Activated T-cell treated with anti-CD3 and anti-CD28 coated beads for 24 hours (primary cell): ENCODE data around the gene KLHL30.
"Not testable (repeated sequence)": the region's sequence is repeated elsewhere in the genome, so short reads cannot be mapped to it uniquely, and the experiment has no call there.

Source experiments
- DNase-seq: peaks from one replicate; pipeline ENCODE4 v3.0.0-alpha.2; 2020; ENCODE audit warnings: low read depth

The KLHL30 gene

GRCh38 chr2:238163481-238164198, 25.2 kb downstream of the KLHL30 start:
- no peak for DNase-seq

GRCh38 chr2:238164906-238165287, 26.4 kb downstream of the KLHL30 start:
- no peak for DNase-seq

GRCh38 chr2:238165288-238165921, 26.9 kb downstream of the KLHL30 start:
- DNase-seq = no peak

- DNase-seq = no peak
These were observed 28.2 kb downstream of the KLHL30 start for GRCh38 chr2:238166391-238167343.

- DNase-seq = no peak
These were observed 28.9 kb downstream of the KLHL30 start for GRCh38 chr2:238167344-238167715.

DNA sequence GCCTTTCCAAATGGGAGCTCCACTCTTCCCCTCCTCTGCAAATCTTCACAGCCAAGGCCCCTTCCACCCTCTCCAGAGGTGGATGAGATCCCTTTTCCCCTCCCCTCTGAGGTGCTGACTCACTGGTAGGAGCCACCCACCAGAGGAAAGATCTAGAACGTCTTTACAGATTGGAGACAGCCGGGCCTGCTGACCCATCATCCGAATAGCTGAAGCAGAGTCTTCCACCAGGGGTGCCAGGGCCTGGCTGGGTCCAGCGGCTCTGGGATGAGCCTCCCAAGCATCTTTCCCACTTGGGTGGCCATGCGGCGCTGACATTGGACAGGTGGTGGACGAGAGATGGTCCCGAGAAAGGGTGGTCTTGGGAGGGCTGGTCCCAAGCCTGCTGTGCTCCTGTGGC, 29.3 kb downstream of the KLHL30 start:
- DNase-seq = no peak

DNA sequence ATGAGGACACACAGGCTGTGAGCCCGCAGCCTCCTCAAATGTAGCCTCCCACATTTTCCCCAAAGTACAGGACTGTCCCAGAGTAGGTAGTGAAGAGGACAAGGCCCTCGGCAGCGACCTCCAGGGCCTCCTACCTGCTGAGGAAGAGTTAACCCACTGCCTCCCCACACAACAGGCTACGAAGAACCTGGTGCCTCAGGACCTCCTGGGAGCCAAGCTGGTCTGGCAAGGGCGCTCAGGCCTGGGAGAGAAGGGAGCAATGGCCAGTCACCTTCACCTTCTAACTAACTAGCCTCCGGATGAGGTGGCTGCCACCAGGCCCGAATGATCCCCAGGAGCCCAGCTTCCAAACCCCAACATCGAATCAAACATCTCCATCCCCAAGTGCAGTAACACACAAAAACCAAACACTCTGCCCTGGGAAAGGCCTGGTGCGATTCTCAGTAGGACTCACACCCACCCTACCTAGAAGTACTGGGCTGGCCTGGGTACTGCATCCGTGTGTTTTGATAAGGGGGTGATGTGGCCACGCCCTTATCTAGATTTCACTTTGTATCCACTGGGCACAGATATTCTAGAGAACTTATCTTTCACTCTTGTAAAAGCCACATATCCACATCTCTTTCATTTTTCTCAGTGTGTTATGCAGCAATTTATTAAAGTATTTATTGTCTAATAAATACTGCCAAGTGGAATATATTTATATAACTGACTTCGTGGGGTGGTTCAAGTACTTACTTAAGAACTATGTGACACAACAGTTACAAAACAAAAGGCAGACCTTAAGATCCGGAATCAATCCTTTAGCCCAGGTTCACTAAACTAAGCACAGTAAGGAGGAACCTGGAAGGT, 30.0 kb downstream of the KLHL30 start:
- no peak for DNase-seq

- no peak for DNase-seq
These were observed 30.7 kb downstream of the KLHL30 start for GRCh38 chr2:238169048-238169707.

DNA sequence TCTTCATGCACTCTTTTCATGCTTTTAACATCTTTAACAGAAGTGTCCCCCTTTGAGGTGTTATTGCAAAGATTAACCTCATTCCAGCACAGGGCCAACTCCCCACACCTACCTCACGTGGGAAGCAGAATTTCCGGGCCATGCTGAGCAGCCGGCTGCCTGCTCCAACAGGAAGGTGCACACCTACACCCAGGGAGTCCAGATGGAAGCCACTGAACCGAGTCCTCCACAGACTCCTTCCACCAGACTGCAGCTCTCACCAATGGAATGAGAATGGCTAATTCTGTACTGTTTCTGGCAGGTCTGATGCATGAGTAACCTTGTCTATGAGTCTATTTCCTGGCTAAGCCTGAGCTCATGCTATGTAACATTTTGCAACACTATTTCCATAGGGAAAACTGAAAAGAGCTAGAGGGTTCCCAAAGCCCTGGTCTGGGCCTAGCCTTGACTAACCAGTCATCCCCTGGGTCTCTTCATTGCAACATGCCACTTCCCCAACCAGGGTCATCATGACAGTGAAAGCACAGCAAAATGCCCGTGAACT, 31.3 kb downstream of the KLHL30 start:
- no peak for DNase-seq

GRCh38 chr2:238170386-238171071, 32.1 kb downstream of the KLHL30 start:
- DNase-seq = no peak

DNA sequence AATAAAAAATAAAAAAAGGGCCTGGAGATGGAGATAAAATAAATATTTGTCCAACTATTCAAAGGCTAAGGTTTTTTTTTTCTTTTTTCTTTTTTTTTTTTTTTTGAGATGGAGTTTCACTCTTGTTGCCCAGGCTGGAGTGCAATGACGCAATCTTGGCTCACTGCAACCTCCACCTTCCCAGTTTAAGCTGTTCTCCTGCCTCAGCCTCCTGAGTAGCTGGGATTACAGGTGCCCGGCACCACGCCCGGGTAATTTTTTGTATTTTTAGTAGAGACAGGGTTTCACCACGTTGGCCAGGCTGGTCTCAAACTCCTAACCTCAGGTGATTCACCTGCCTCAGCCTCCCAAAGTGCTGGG, 32.6 kb downstream of the KLHL30 start:
- not testable (repeated sequence) for DNase-seq

GRCh38 chr2:238171575-238172187, 33.2 kb downstream of the KLHL30 start:
- no peak for DNase-seq

DNA sequence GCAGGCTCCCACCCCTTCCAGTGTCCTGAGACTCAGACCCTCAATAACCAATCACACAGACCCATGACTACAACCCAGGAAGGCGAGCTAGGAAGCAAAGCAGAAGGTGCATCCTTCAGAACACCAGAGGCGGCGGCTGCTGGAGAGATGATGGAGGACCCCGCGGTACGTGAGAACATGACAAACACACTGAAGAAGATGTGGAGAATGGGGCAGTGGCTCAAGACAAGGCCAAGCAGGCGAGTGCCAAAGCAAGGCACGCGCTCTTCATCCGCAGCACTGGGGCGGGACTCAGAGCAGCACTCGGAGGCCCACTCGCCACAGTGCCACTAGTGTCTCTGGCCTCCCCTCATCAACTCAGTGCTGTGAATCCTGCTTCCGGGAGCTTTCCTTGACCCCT, 34.0 kb downstream of the KLHL30 start:
- no peak for DNase-seq

DNA sequence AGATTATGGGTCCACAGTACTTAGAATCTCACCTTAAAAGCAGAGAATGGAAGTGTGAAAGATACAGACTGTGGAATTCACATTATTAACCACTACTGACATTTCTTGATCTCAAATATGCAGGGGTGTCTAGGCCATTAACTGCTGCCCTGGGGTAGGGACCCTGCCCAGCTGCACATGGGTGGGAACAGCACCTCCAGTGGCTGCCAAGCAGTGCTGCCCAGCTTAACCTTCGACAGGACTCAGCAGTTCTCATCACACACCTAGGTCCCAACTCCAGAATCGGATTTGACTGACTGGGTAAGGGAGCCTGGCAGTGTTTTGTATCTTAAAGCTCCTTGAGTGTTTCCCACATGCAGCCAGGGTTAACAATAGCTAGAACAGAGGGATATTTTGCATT, 35.2 kb downstream of the KLHL30 start:
- DNase-seq = no peak

GRCh38 chr2:238174291-238174690, 35.8 kb downstream of the KLHL30 start:
- no peak for DNase-seq

GRCh38 chr2:238174701-238175100, 36.2 kb downstream of the KLHL30 start:
- no peak for DNase-seq

DNA sequence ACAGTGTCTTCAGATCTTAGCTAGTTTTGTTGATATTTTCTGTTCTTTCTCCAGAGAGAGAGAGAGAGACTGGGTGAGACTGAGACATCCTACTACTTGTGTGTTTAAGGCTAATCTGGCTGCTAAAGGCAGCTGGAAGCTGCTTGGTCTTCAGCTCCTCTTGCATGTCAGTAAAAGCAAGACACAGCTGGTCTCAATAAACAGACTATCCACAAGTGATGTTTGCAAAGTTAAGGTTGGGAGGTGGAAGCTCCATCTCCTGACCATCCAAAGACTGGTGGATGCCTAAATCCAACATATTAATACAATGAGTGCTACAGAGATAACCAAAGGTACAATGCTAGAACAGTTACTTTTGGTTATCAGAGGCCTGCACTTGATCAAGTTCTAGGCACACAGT, 38.1 kb downstream of the KLHL30 start:
- no peak for DNase-seq

- no peak for DNase-seq
These were observed 42.1 kb downstream of the KLHL30 start for GRCh38 chr2:238180554-238180953.

GRCh38 chr2:238182362-238182761, 43.9 kb downstream of the KLHL30 start:
- no peak for DNase-seq

DNA sequence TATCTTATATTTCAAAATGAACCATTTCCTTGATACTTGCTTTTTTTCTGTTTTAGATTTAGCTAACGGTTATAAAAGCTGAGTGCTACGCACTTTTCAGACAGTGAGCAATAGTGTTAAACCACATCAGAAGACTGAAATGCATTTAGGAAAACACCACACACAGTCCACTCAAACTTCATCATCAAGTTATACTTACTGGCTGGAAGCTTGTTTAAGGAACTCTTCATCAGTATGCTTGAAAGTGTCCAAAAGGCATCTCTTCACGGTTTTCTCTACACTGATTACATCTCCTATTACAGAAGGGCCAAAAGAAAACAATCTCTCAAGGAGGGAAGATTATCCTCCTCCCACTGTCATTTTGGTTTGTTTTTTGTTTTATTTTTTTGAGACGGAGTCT, 45.4 kb downstream of the KLHL30 start:
- no peak for DNase-seq
